GM23248 (cell line): ENCODE measurements around the gene IKZF3.

Experiments
- EZH2 ChIP-seq: fragments of 200-600 bp; sonication (generic); IDR thresholded peaks from 2 replicates; pipeline ENCODE4 v1.6.1; 2018; ENCODE audit warnings: antibody characterized with exemption, mild to moderate bottlenecking; ENCODE audit not compliant: insufficient read depth, poor library complexity, severe bottlenecking
- EZH2phosphoT487 ChIP-seq: fragments of 200-600 bp; sonication (generic); IDR thresholded peaks from 2 replicates; pipeline ENCODE4 v1.6.1; 2018; ENCODE audit warnings: antibody characterized with exemption, moderate library complexity, mild to moderate bottlenecking, low read depth; ENCODE audit not compliant: insufficient read depth

GRCh38 chr17:39799395-39799794 lies 64.7 kb downstream of the IKZF3 start:
- TF ChIP-seq EZH2 (no peak), EZH2phosphoT487 (no peak)
